ENCODE data around the gene VSX2. TPM values are rescaled to one million over a fixed set of nuclear protein-coding genes. Genes with fewer than 3 reads are reported as not detected.

VSX2 gene
- polyA plus RNA-seq, 1 donor from 2014 or later = not detected

DNA sequence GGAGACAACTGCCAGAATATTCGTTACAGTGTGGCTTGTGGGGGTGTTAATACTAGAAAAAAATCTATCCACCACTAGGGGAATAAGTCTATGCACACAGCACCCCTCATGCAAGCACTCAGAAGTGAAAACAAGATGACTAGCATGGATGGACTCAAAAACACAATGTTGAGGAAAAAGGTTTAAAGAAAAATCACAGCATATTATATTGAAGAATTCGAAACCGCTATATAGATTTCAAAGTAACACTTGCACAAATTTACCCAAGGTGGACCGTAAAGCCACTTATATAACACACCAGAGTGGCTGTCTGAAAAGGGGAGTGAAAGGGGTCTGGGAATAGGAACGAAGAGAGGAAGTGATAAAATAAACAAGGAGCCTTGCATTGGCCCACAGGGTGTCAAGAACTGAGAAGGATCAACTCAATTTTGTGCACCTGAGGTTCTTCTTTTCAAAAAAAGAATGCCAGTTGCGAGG lies 62.9 kb downstream of the VSX2 start:
- Histone ChIP-seq H4K20me1 (ENCODE audit: insufficient read depth) (no peaks in the 10 kb centered on the region), H3K9me2 (ENCODE audit: insufficient read depth, low read length) (no peaks in the 10 kb centered on the region), H3K27me3 (ENCODE audit: insufficient read depth, low read depth, low read length) (no peaks in the 10 kb centered on the region), H3K4me2 (ENCODE audit: low read length) (peak overlapping the region; percentile 66), H3K36me3 (ENCODE audit: insufficient read depth, low read length) (no peaks in the 10 kb centered on the region), H3K27ac (ENCODE audit: low read length) (peak overlapping the region; percentile 69), H3K9ac (ENCODE audit: low read length) (peak overlapping the region; percentile 78), H3K4me3 (ENCODE audit: low read length) (peak overlapping the region; percentile 88), H3F3A (ENCODE audit: insufficient read depth, low read length, poor library complexity, severe bottlenecking) (peaks cover 4% of the 10 kb centered on the region), H3K9me3 (ENCODE audit: low read length) (no peaks in the 10 kb centered on the region), H3K79me2 (replicated peaks; ENCODE audit: insufficient read depth, low read length) (peaks cover 33% of the 10 kb centered on the region), H2AFZ (ENCODE audit: low read depth, low read length) (peak overlapping the region; percentile 61)
- TF ChIP-seq EP300 (conservative IDR thresholded peaks at IDR 0.05; ENCODE audit: poor library complexity, severe bottlenecking) (no peak), POLR2AphosphoS5 (IDR thresholded peaks at IDR 0.05) (peak; percentile 23), TAF1 (IDR thresholded peaks at IDR 0.05; ENCODE audit: low read depth) (no peak), MXI1 (conservative IDR thresholded peaks at IDR 0.05; ENCODE audit: poor library complexity, severe bottlenecking) (peak; percentile 40), RAD21 (conservative IDR thresholded peaks at IDR 0.05) (peak; percentile 31), SMC3 (conservative IDR thresholded peaks at IDR 0.05; ENCODE audit: poor library complexity) (peak; percentile 44), EZH2 (IDR thresholded peaks at IDR 0.05; ENCODE audit: borderline replicate concordance, insufficient read depth, low read length, poor library complexity, severe bottlenecking) (no peak)
- TF ChIP-seq, protein P1, sequence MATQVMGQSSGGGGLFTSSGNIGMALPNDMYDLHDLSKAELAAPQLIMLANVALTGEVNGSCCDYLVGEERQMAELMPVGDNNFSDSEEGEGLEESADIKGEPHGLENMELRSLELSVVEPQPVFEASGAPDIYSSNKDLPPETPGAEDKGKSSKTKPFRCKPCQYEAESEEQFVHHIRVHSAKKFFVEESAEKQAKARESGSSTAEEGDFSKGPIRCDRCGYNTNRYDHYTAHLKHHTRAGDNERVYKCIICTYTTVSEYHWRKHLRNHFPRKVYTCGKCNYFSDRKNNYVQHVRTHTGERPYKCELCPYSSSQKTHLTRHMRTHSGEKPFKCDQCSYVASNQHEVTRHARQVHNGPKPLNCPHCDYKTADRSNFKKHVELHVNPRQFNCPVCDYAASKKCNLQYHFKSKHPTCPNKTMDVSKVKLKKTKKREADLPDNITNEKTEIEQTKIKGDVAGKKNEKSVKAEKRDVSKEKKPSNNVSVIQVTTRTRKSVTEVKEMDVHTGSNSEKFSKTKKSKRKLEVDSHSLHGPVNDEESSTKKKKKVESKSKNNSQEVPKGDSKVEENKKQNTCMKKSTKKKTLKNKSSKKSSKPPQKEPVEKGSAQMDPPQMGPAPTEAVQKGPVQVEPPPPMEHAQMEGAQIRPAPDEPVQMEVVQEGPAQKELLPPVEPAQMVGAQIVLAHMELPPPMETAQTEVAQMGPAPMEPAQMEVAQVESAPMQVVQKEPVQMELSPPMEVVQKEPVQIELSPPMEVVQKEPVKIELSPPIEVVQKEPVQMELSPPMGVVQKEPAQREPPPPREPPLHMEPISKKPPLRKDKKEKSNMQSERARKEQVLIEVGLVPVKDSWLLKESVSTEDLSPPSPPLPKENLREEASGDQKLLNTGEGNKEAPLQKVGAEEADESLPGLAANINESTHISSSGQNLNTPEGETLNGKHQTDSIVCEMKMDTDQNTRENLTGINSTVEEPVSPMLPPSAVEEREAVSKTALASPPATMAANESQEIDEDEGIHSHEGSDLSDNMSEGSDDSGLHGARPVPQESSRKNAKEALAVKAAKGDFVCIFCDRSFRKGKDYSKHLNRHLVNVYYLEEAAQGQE (IDR thresholded peaks at IDR 0.05; ENCODE audit: borderline replicate concordance) = no peak
- TF ChIP-seq, protein P2, sequence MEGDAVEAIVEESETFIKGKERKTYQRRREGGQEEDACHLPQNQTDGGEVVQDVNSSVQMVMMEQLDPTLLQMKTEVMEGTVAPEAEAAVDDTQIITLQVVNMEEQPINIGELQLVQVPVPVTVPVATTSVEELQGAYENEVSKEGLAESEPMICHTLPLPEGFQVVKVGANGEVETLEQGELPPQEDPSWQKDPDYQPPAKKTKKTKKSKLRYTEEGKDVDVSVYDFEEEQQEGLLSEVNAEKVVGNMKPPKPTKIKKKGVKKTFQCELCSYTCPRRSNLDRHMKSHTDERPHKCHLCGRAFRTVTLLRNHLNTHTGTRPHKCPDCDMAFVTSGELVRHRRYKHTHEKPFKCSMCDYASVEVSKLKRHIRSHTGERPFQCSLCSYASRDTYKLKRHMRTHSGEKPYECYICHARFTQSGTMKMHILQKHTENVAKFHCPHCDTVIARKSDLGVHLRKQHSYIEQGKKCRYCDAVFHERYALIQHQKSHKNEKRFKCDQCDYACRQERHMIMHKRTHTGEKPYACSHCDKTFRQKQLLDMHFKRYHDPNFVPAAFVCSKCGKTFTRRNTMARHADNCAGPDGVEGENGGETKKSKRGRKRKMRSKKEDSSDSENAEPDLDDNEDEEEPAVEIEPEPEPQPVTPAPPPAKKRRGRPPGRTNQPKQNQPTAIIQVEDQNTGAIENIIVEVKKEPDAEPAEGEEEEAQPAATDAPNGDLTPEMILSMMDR (IDR thresholded peaks at IDR 0.05; ENCODE audit: poor library complexity, severe bottlenecking) = peak; percentile 78

DNA sequence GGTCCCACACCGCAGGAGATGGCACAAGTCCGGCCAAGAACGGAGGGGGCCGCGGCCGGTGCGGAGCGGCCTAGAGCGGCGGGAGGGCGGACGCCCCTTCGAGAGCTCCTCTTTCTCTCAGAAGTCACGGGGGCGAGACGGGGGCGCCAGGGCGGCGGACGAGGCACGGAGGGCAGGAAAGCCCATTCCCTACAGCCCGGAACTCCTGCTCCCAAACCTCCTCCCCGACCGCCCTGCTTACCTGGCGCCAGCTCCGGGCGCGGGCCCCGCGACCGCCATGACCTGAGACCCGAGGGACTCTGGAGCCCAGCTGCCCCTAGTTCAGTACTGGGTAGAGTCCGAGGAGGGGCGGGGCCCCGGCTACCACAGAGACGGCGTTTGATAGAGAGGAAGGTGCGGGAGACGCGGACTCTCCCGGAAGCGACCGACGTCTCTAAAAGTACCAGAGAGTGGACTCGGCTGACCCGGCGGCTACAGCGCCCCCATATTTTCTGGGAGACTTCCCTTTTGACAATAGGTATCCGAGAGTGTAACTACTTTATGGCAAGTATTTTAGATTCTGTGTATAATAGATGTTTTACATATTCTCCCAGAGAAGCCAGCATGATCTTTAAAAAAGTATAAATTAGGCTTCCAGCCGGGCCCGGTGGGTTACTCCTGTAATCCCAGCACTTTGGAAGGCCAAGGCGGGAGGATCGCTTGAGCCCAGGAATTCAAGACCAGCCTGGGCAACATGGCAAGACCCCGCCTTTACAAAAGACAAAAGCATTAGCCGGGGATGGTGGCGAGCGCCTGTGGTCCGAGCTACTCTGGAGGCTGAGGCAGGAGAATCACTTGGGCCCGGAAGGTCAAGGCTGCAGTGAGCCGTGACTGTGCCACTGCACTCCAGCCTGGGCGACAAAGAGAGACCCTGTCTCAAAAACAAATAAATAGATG lies 63.7 kb downstream of the VSX2 start, which contains the start of gene ABCD4:
ABCD4 (minus strand) TSS at position 301 of the 936 bp plus-strand sequence; CDS start at position 279, 22 bp downstream.
- H3K9me2 ChIP-seq (ENCODE audit: insufficient read depth, low read length) = no peaks in the 10 kb centered on the region
- H3K9me3 ChIP-seq (ENCODE audit: low read length) = no peaks in the 10 kb centered on the region
- H4K20me1 ChIP-seq (ENCODE audit: insufficient read depth) = no peaks in the 10 kb centered on the region
- TF ChIP-seq EP300 (conservative IDR thresholded peaks at IDR 0.05; ENCODE audit: poor library complexity, severe bottlenecking) (peak; percentile 20), RAD21 (conservative IDR thresholded peaks at IDR 0.05) (no peak), MXI1 (conservative IDR thresholded peaks at IDR 0.05; ENCODE audit: poor library complexity, severe bottlenecking) (no peak), EZH2 (IDR thresholded peaks at IDR 0.05; ENCODE audit: borderline replicate concordance, insufficient read depth, low read length, poor library complexity, severe bottlenecking) (no peak), TAF1 (IDR thresholded peaks at IDR 0.05; ENCODE audit: low read depth) (no peak), SMC3 (conservative IDR thresholded peaks at IDR 0.05; ENCODE audit: poor library complexity) (no peak), POLR2AphosphoS5 (IDR thresholded peaks at IDR 0.05) (peak; percentile 70)
- TF ChIP-seq, protein P1 (IDR thresholded peaks at IDR 0.05; ENCODE audit: borderline replicate concordance) = peak; percentile 9
- TF ChIP-seq, protein P2 (IDR thresholded peaks at IDR 0.05; ENCODE audit: poor library complexity, severe bottlenecking) = peak; percentile 75
- H2AFZ ChIP-seq (ENCODE audit: low read depth, low read length) = peak within 1 kb of the TSS; percentile 61
- H3K27ac ChIP-seq (ENCODE audit: low read length) = peak within 1 kb of the TSS; percentile 69
- H3K9ac ChIP-seq (ENCODE audit: low read length) = peak within 1 kb of the TSS; percentile 78
- H3K4me3 ChIP-seq (ENCODE audit: low read length) = peak within 1 kb of the TSS; percentile 88
- H3K4me2 ChIP-seq (ENCODE audit: low read length) = peak within 1 kb of the TSS; percentile 66
- no peaks in the 10 kb centered on the region for H3K27me3 ChIP-seq (ENCODE audit: insufficient read depth, low read depth, low read length)
- peaks cover 33% of the 10 kb centered on the region for H3K79me2 ChIP-seq (replicated peaks; ENCODE audit: insufficient read depth, low read length)
- H3F3A ChIP-seq (ENCODE audit: insufficient read depth, low read length, poor library complexity, severe bottlenecking) = peaks cover 4% of the 10 kb centered on the region
- no peaks in the 10 kb centered on the region for H3K36me3 ChIP-seq (ENCODE audit: insufficient read depth, low read length)

All from neural cell (in vitro differentiated cells).